Activated T-helper 17 cell treated with anti-CD3 and anti-CD28 coated beads, Interleukin-2, amount 50 U/mL, for 72 hours (primary cell): ENCODE data around the gene KAT7. TPM values are rescaled to one million over a fixed set of nuclear protein-coding genes. Genes with fewer than 3 reads are reported as not detected.

ENCODE experiments used
- ATAC-seq: fragments of 150-1000 bp; cut with Tn5 transposase; replicated peaks from 2 replicates; pipeline ENCODE4 v1.10.0; 2021; ENCODE audit warnings: mild to moderate bottlenecking, moderate library complexity
- H3K27ac Mint-ChIP-seq: one replicate; pipeline ENCODE4 v1.8.0; 2022; ENCODE audit warnings: mixed read lengths
- H3K27me3 Mint-ChIP-seq: one replicate; pipeline ENCODE4 v1.8.0; 2022; ENCODE audit warnings: mixed read lengths
- H3K36me3 Mint-ChIP-seq: one replicate; pipeline ENCODE4 v1.8.0; 2022; ENCODE audit warnings: low read depth, mild to moderate bottlenecking, mixed read lengths
- H3K4me1 Mint-ChIP-seq: one replicate; pipeline ENCODE4 v1.8.0; 2022; ENCODE audit warnings: mixed read lengths
- H3K4me3 Mint-ChIP-seq: one replicate; pipeline ENCODE4 v1.8.0; 2022; ENCODE audit warnings: mild to moderate bottlenecking, mixed read lengths
- H3K9me3 Mint-ChIP-seq: one replicate; pipeline ENCODE4 v1.8.0; 2022; ENCODE audit warnings: mixed read lengths
- total RNA-seq, 2 donors: library from RNA; stranded (reverse); gene quantifications; one replicate each; pipeline ENCODE4 v1.2.3, GENCODE V29; 2022

KAT7 gene
- total RNA-seq, 2 donors from 2014 or later = 66.4 to 86.4 TPM

- Mint-ChIP-seq H3K36me3 (no peaks in the 10 kb centered on the region), H3K9me3 (no peaks in the 10 kb centered on the region), H3K4me1 (no peaks in the 10 kb centered on the region), H3K27me3 (peaks cover 6% of the 10 kb centered on the region), H3K27ac (peak overlapping the region; percentile 48), H3K4me3 (no peak overlapping the region)
- no peak for ATAC-seq
Observed at GRCh38 chr17:49872754-49873377, 84.4 kb downstream of the KAT7 start.

- Mint-ChIP-seq H3K27me3 (peaks cover 6% of the 10 kb centered on the region), H3K4me3 (no peak overlapping the region), H3K9me3 (no peaks in the 10 kb centered on the region), H3K4me1 (no peaks in the 10 kb centered on the region), H3K36me3 (no peaks in the 10 kb centered on the region), H3K27ac (peak overlapping the region; percentile 28)
- ATAC-seq = no peak
Observed at GRCh38 chr17:49873466-49873865, 85.0 kb downstream of the KAT7 start.

GRCh38 chr17:49873926-49874325, 85.4 kb downstream of the KAT7 start:
- H3K4me3 Mint-ChIP-seq = no peak overlapping the region
- no peaks in the 10 kb centered on the region for H3K9me3 Mint-ChIP-seq
- H3K27me3 Mint-ChIP-seq = peaks cover 3% of the 10 kb centered on the region
- H3K27ac Mint-ChIP-seq = peak overlapping the region; percentile 28
- H3K4me1 Mint-ChIP-seq = no peaks in the 10 kb centered on the region
- H3K36me3 Mint-ChIP-seq = no peaks in the 10 kb centered on the region
- no peak for ATAC-seq

GRCh38 chr17:49874911-49875310, 86.4 kb downstream of the KAT7 start:
- Mint-ChIP-seq H3K4me1 (no peaks in the 10 kb centered on the region), H3K4me3 (no peak overlapping the region), H3K9me3 (no peaks in the 10 kb centered on the region), H3K27ac (no peak overlapping the region), H3K27me3 (peaks cover 7% of the 10 kb centered on the region), H3K36me3 (no peaks in the 10 kb centered on the region)
- ATAC-seq = no peak

- no peak for ATAC-seq
- no peak overlapping the region for H3K27ac Mint-ChIP-seq
- no peaks in the 10 kb centered on the region for H3K4me1 Mint-ChIP-seq
- H3K27me3 Mint-ChIP-seq = peaks cover 10% of the 10 kb centered on the region
- H3K36me3 Mint-ChIP-seq = no peaks in the 10 kb centered on the region
- H3K4me3 Mint-ChIP-seq = no peak overlapping the region
- H3K9me3 Mint-ChIP-seq = no peaks in the 10 kb centered on the region
Observed at GRCh38 chr17:49875685-49876084, 87.2 kb downstream of the KAT7 start.

- no peak overlapping the region for H3K27ac Mint-ChIP-seq
Observed at GRCh38 chr17:49878931-49879904, 90.7 kb downstream of the KAT7 start.

GRCh38 chr17:49880291-49881053, 92.0 kb downstream of the KAT7 start:
- Mint-ChIP-seq H3K27me3 (peaks cover 30% of the 10 kb centered on the region), H3K4me1 (no peaks in the 10 kb centered on the region), H3K36me3 (no peaks in the 10 kb centered on the region), H3K9me3 (no peaks in the 10 kb centered on the region), H3K4me3 (no peak overlapping the region), H3K27ac (no peak overlapping the region)
- peak; percentile 96 for ATAC-seq

More at GRCh38 chr17:49878931-49879904, 90.7 kb downstream of the KAT7 start:
- no peak for ATAC-seq
- H3K4me1 Mint-ChIP-seq = no peaks in the 10 kb centered on the region
- no peak overlapping the region for H3K4me3 Mint-ChIP-seq
- H3K9me3 Mint-ChIP-seq = no peaks in the 10 kb centered on the region
- H3K36me3 Mint-ChIP-seq = no peaks in the 10 kb centered on the region
- H3K27me3 Mint-ChIP-seq = peaks cover 27% of the 10 kb centered on the region

- no peak overlapping the region for H3K27ac Mint-ChIP-seq
- no peaks in the 10 kb centered on the region for H3K9me3 Mint-ChIP-seq
- no peak for ATAC-seq
- H3K4me3 Mint-ChIP-seq = no peak overlapping the region
- no peaks in the 10 kb centered on the region for H3K4me1 Mint-ChIP-seq
- no peaks in the 10 kb centered on the region for H3K36me3 Mint-ChIP-seq
- H3K27me3 Mint-ChIP-seq = peaks cover 29% of the 10 kb centered on the region
Observed at GRCh38 chr17:49881054-49881402, 92.5 kb downstream of the KAT7 start.

- H3K27me3 Mint-ChIP-seq = peaks cover 36% of the 10 kb centered on the region
- no peaks in the 10 kb centered on the region for H3K9me3 Mint-ChIP-seq
- H3K4me1 Mint-ChIP-seq = no peaks in the 10 kb centered on the region
- no peak overlapping the region for H3K27ac Mint-ChIP-seq
- H3K4me3 Mint-ChIP-seq = no peak overlapping the region
- ATAC-seq = no peak
- no peaks in the 10 kb centered on the region for H3K36me3 Mint-ChIP-seq
Observed at GRCh38 chr17:49882434-49882833, 94.0 kb downstream of the KAT7 start.

Other genes starting within 250 kb of the KAT7 start
- not detected for gene NXPH3, start 212.8 kb upstream of the KAT7 start, total RNA-seq
- gene SPOP, start 110.6 kb upstream of the KAT7 start, total RNA-seq = 10 to 100 TPM; 62.3 to 66.8 TPM
- 10 to 100 TPM; 29.1 to 60.9 TPM for gene SLC35B1, start 80.7 kb upstream of the KAT7 start, total RNA-seq
- gene FAM117A, start 24.6 kb upstream of the KAT7 start, total RNA-seq = 10 to 100 TPM; 25.8 TPM
- not detected for gene TAC4, start 59.4 kb downstream of the KAT7 start, total RNA-seq
- gene DLX4, start 180.5 kb downstream of the KAT7 start, total RNA-seq = under 1 TPM; 0.39 to 0.61 TPM
- gene DLX3, start 206.5 kb downstream of the KAT7 start, total RNA-seq = not detected